Right renal cortex interstitium (tissue), 3 donors: ENCODE measurements around the gene FASLG. TPM values are rescaled to one million over a fixed set of nuclear protein-coding genes. Genes with fewer than 3 reads are reported as not detected.

Source experiments
- polyA plus RNA-seq, 3 donors: library from polyadenylated mRNA; unstranded; fragments of 120-200 nt; gene quantifications; one replicate each; pipeline ENCODE4 v1.2.1, GENCODE V29; 2013; ENCODE audit not compliant: insufficient read length in 3 of 3

The FASLG gene
- polyA plus RNA-seq, 3 donors, result 0.07 to 0.18 TPM; not detected in 1

Other genes with a start within 250 kb of the FASLG start
- gene C1orf105, start 238.4 kb upstream of the FASLG start, polyA plus RNA-seq, result under 1 TPM in 1 of 3 donors, not detected in 2; 0.28 TPM
- 10 to 100 TPM; 52.1 to 56.6 (median 55.0) TPM for gene PIGC, start 215.0 kb upstream of the FASLG start, polyA plus RNA-seq
- gene SUCO, start 126.0 kb upstream of the FASLG start, polyA plus RNA-seq, result 10 to 100 TPM; 59.7 to 64.7 (median 60.9) TPM